Testis (tissue), 3 donors: ENCODE results near the gene SLC38A3. TPM values are rescaled to one million over a fixed set of nuclear protein-coding genes. Genes with fewer than 3 reads are reported as not detected.

Source experiments
- DNase-seq: peaks from one replicate; pipeline ENCODE4 v3.0.0-alpha.2; 2019
- H3K27ac ChIP-seq, 2 donors: fragments of 200-600 bp; sonication (generic); one replicate each; pipeline ENCODE4 v1.5.1; 2019
- H3K27me3 ChIP-seq: fragments of 200-600 bp; sonication (generic); one replicate; pipeline ENCODE4 v1.5.1; 2019
- H3K36me3 ChIP-seq: fragments of 200-600 bp; sonication (generic); one replicate; pipeline ENCODE4 v1.5.1; 2017; ENCODE audit warnings: low read depth; ENCODE audit errors: missing control alignments
- H3K4me1 ChIP-seq: fragments of 200-600 bp; sonication (generic); one replicate; pipeline ENCODE4 v1.5.1; 2019
- H3K4me3 ChIP-seq, 2 donors: fragments of 200-600 bp; sonication (generic); one replicate each; pipeline ENCODE4 v1.5.1; 2017 to 2019
- H3K9me3 ChIP-seq: fragments of 200-600 bp; sonication (generic); one replicate; pipeline ENCODE4 v1.5.1; 2017
- CTCF ChIP-seq, 3 experiments: fragments of 450-650 bp in 2 of 3; fragments of 200-600 bp in 1 of 3; sonication (generic) in 1 of 3; IDR thresholded peaks; one replicate each; pipeline ENCODE4 v1.5.1; 2016 to 2019; ENCODE audit warnings: antibody characterized with exemption in 3 of 3, mild to moderate bottlenecking in 2 of 3, moderate library complexity in 1 of 3
- POLR2A ChIP-seq: fragments of 450-650 bp; IDR thresholded peaks from one replicate; pipeline ENCODE4 v1.6.1; 2017; ENCODE audit warnings: antibody characterized with exemption, mild to moderate bottlenecking, moderate library complexity
- WGBS, 2 donors: methylation state at CpG; one replicate each; pipeline ENCODE4 v1.1.5; 2018; 5-methylcytosine and 5-hydroxymethylcytosine counted together
- intact Hi-C: fragments of 100-400 bp; cut with DNase I; formaldehyde crosslinking; loops from one replicate; pipeline ENCODE4 v1.15.1; 2023; ENCODE audit warnings: low total_unique reads
- polyA plus RNA-seq: library from polyadenylated mRNA; stranded (reverse); fragments of 350-450 nt; fragmentation: Illumina TruSeq; extraction: RNeasy Lipid Tissue Mini Kit (QIAGEN cat#74804); gene quantifications from one replicate; pipeline ENCODE4 v1.2.3, GENCODE V29; 2014; ENCODE audit warnings: low read depth, low replicate concordance; ENCODE audit not compliant: insufficient read depth
- total RNA-seq, 2 donors: library from RNA; depleted of rRNA; stranded (reverse); fragments of >200 nt; gene quantifications; one replicate each; pipeline ENCODE4 v1.2.3, GENCODE V29; 2016

Gene SLC38A3
- total and polyA plus RNA-seq, 3 donors from 2014 or later: 3.4 to 5.4 (median 4.3) TPM

- H3K36me3 ChIP-seq: no peaks in the 10 kb centered on the region
- peaks cover 30% of the 10 kb centered on the region for H3K4me1 ChIP-seq
- intact Hi-C loops: no loop called here
- H3K9me3 ChIP-seq: no peaks in the 10 kb centered on the region
- H3K27ac ChIP-seq: no peak overlapping the region
- no peak for TF ChIP-seq CTCF (IDR thresholded peaks at IDR 0.05)
- TF ChIP-seq POLR2A: no peak
- H3K27me3 ChIP-seq: no peaks in the 10 kb centered on the region
- H3K4me3 ChIP-seq: no peak overlapping the region
- no peak for DNase-seq
- 66 to 76% methylated on average over 10 to 12 of the region's 12 CpGs for WGBS, 2 donors
Measured at GRCh38 chr3:50157827-50158529, 47.1 kb upstream of the SLC38A3 start.

DNA sequence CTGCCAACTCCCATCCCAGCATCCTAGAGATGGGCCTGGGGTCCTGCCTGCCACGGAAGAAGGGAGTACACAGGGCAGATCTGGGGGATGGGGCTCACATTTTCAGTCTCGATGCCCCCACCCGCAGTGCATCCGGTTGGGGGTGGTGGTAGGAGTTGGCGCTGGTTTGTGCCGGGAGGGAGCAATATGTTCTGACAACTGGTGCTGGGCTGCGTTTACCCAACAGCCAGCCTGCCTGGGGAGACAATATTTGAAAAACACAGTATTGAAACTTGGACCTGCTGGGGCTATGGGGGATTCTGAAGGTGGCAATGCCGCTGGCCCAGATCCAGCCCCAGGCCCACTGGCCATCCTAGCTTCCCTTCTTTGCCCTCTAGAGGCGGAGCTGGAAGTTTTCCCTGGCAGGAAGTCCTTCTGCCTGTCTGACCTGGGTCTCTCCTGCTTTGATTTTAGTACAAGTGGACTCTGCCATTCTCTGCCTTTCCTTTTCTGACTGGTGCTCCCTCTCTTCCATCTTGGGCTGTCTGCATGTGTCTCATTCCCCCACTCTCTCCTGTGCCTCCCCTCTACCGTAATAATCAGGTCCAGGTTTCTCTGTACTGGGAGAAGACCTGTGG, 46.4 kb upstream of the SLC38A3 start:
- 86 to 95% methylated on average over 7 to 10 of the region's 10 CpGs for WGBS, 2 donors
- DNase-seq: no peak
- H3K4me3 ChIP-seq: no peak overlapping the region
- no peaks in the 10 kb centered on the region for H3K9me3 ChIP-seq
- intact Hi-C loops: no loop called here
- H3K4me1 ChIP-seq: peaks cover 30% of the 10 kb centered on the region
- no peak overlapping the region for H3K27ac ChIP-seq
- no peak for TF ChIP-seq CTCF (IDR thresholded peaks at IDR 0.05)
- no peaks in the 10 kb centered on the region for H3K27me3 ChIP-seq
- no peaks in the 10 kb centered on the region for H3K36me3 ChIP-seq

- H3K27me3 ChIP-seq: no peaks in the 10 kb centered on the region
- 42 to 53% methylated on average over 3 to 7 of the region's 7 CpGs for WGBS, 2 donors
- H3K36me3 ChIP-seq: no peaks in the 10 kb centered on the region
- no peak for DNase-seq
- peaks cover 40% of the 10 kb centered on the region for H3K4me1 ChIP-seq
- no peaks in the 10 kb centered on the region for H3K9me3 ChIP-seq
- H3K4me3 ChIP-seq: no peak overlapping the region
- TF ChIP-seq POLR2A: no peak
- no peak for TF ChIP-seq CTCF (IDR thresholded peaks at IDR 0.05)
- no peak overlapping the region for H3K27ac ChIP-seq
- intact Hi-C loops: no loop called here
Measured at GRCh38 chr3:50160561-50160983, 44.5 kb upstream of the SLC38A3 start.

GRCh38 chr3:50161320-50161719, 43.8 kb upstream of the SLC38A3 start:
- Histone ChIP-seq H3K36me3 (no peaks in the 10 kb centered on the region), H3K27ac (no peak overlapping the region), H3K4me1 (peaks cover 48% of the 10 kb centered on the region), H3K27me3 (no peaks in the 10 kb centered on the region), H3K9me3 (no peaks in the 10 kb centered on the region), H3K4me3 (no peak overlapping the region)
- intact Hi-C loops: no loop called here
- TF ChIP-seq POLR2A (no peak), CTCF (IDR thresholded peaks at IDR 0.05) (no peak)
- no peak for DNase-seq
- 67 to 74% methylated on average over 4 to 13 of the region's 13 CpGs for WGBS, 2 donors
